Stomach (tissue), 9 donors: ENCODE results near the gene FCRLA. TPM values are rescaled to one million over a fixed set of nuclear protein-coding genes. Genes with fewer than 3 reads are reported as not detected.

Source experiments
- DNase-seq, 2 donors: peaks; one replicate each; pipeline versions ENCODE4 v3.0.0 to v3.0.0-alpha.2; 2013 to 2019
- H3K27ac ChIP-seq, 5 donors: fragments of 200-600 bp in 4 of 5; sonication (generic) in 4 of 5; one replicate each; pipeline ENCODE4 v1.5.1; 2013 to 2019; ENCODE audit warnings: mild to moderate bottlenecking in 1 of 5, moderate library complexity in 1 of 5
- H3K27me3 ChIP-seq, 3 donors: fragments of 200-600 bp; sonication (generic); one replicate each; pipeline ENCODE4 v1.5.1; 2017 to 2019; ENCODE audit warnings: mixed run types in 1 of 3
- H3K36me3 ChIP-seq, 4 donors: fragments of 200-600 bp; sonication (generic); 1 replicate in 3 of 4; 2 replicates in 1 of 4; pipeline ENCODE4 v1.5.1; 2016 to 2019
- H3K4me1 ChIP-seq, 4 donors: fragments of 200-600 bp; sonication (generic); one replicate each; pipeline ENCODE4 v1.5.1; 2016 to 2019
- H3K4me3 ChIP-seq, 4 donors: fragments of 200-600 bp; sonication (generic) in 3 of 4; one replicate each; pipeline ENCODE4 v1.5.1; 2016 to 2019; ENCODE audit warnings: mild to moderate bottlenecking in 1 of 4
- H3K9me3 ChIP-seq, 4 donors: fragments of 200-600 bp; sonication (generic); one replicate each; pipeline ENCODE4 v1.5.1; 2016 to 2019
- CTCF ChIP-seq, 7 experiments: fragments of 450-650 bp in 4 of 7; fragments of 200-600 bp in 3 of 7; sonication (generic) in 3 of 7; IDR thresholded peaks; one replicate each; pipeline ENCODE4 v1.5.1; 2016 to 2019; ENCODE audit warnings: antibody characterized with exemption in 7 of 7, control low read depth in 2 of 7, mild to moderate bottlenecking in 1 of 7
- EP300 ChIP-seq: sonication (generic); formaldehyde crosslinking; IDR thresholded peaks from one replicate; pipeline ENCODE4 v1.6.1; 2017; ENCODE audit warnings: antibody characterized with exemption
- POLR2A ChIP-seq, 4 donors: fragments of 450-650 bp; IDR thresholded peaks; one replicate each; pipeline ENCODE4 v1.6.1; 2016; ENCODE audit warnings: antibody characterized with exemption in 4 of 4, control low read depth in 2 of 4, mild to moderate bottlenecking in 1 of 4, moderate library complexity in 1 of 4
- POLR2AphosphoS5 ChIP-seq, 3 donors: sonication (generic); formaldehyde crosslinking; IDR thresholded peaks; one replicate each; pipeline ENCODE4 v1.6.1; 2016; ENCODE audit warnings: antibody characterized with exemption in 3 of 3
- WGBS, 5 donors: extraction: QIAGEN DNeasy Blood & Tissue Kit in 3 of 5; methylation state at CpG; one replicate each; pipeline versions ENCODE4 v1.1.5 to v1.1.7; 2013 to 2018; 5-methylcytosine and 5-hydroxymethylcytosine counted together
- intact Hi-C: fragments of 100-400 bp; cut with DNase I; formaldehyde crosslinking; loops from one replicate; pipeline ENCODE4 v1.15.1; 2023; ENCODE audit warnings: low total_unique reads
- polyA plus RNA-seq, 3 donors: library from polyadenylated mRNA; stranded (reverse); fragments of 200-250 nt; gene quantifications; one replicate each; pipeline ENCODE4 v1.2.3, GENCODE V29; 2013
- total RNA-seq, 5 donors: library from RNA; depleted of rRNA; stranded (reverse); fragments of >200 nt; gene quantifications; one replicate each; pipeline versions ENCODE4 v1.1.0 to v1.2.3, GENCODE V29; 2014 to 2016
- donor health status: healthy with polysubstance abuse.
- donor health status: Bipolar disorder and iron deficiency.
- donor health status: healthy.

FCRLA gene
- total and polyA plus RNA-seq, 8 donors, result 1.8 to 3.4 (median 2.6) TPM; not detected in 5

- TF ChIP-seq CTCF (IDR thresholded peaks at IDR 0.05) (peak in 3 of 7 experiments; percentile 10 to 20 (median 17)), POLR2A (IDR thresholded peaks at IDR 0.05) (no peak)
- H3K36me3 ChIP-seq, result no peaks in the 10 kb centered on the region
- H3K27ac ChIP-seq, result peak overlapping the region; percentile 79 to 90 (median 88)
- peak; percentile 48 to 71 for DNase-seq
- intact Hi-C loops, result no loop called here
- 0 to 1% (median 1%) methylated on average over 33 to 34 of the region's 34 CpGs for WGBS, 5 donors
- H3K4me3 ChIP-seq, result peak overlapping the region; percentile 68 to 93 (median 78)
- no peaks in the 10 kb centered on the region for H3K9me3 ChIP-seq
- H3K27me3 ChIP-seq, result peaks cover 0 to 63% (median 0%) of the 10 kb centered on the region in 3 donors
- peaks cover 8 to 26% (median 19%) of the 10 kb centered on the region in 4 donors for H3K4me1 ChIP-seq
These were observed 19.0 kb downstream of the FCRLA start for GRCh38 chr1:161725908-161726472.

- intact Hi-C loops, result no loop called here
- H3K4me1 ChIP-seq, result peaks cover 8 to 26% (median 19%) of the 10 kb centered on the region in 4 donors
- TF ChIP-seq POLR2AphosphoS5 (IDR thresholded peaks at IDR 0.05), result peak in 2 of 3 donors; percentile 54 to 67
- TF ChIP-seq POLR2A (IDR thresholded peaks at IDR 0.05), result no peak
- peak; percentile 84 to 96 for DNase-seq
- WGBS, 5 donors, result 0 to 1% (median 0%) methylated on average over 21 to 82 of the region's 83 CpGs
- H3K9me3 ChIP-seq, result no peaks in the 10 kb centered on the region
- H3K36me3 ChIP-seq, result no peaks in the 10 kb centered on the region
- H3K27ac ChIP-seq, result peak overlapping the region; percentile 79 to 90 (median 88)
- H3K27me3 ChIP-seq, result peaks cover 0 to 56% (median 0%) of the 10 kb centered on the region in 3 donors
- peak overlapping the region; percentile 68 to 93 (median 78) for H3K4me3 ChIP-seq
These were observed 19.6 kb downstream of the FCRLA start for GRCh38 chr1:161726473-161727255.

DNA sequence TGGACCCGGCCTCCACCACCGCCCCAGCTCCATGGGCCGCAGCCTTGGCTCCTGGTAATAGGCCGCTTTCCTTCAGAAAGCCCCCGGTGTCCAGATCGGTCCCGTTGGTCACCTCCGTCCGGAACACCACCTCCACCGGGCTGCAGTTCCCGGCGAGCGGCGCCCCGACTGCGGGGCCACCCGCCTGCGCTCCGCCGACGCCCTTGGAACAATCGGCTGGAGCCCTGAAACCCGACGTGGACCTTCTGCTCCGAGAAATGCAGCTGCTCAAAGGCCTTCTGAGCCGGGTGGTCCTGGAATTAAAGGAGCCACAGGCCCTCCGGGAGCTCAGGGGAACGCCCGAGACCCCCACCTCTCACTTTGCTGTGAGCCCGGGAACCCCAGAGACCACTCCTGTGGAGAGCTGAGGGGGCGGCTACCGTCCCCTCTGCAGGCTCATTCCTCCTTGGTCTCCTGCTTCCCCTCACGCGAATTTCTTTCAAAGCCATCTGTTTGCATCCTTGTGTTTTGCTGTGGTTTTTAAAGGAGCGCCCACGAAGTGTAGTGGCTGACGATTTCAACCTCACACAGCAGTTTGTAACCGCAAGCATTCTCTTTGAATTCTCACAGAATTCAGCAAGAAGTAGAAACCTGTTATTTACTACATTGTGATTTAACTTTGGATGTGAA lies 20.4 kb downstream of the FCRLA start:
- intact Hi-C loops, result no loop called here
- peak in 1 of 2 donors; percentile 59 for DNase-seq
- no peaks in the 10 kb centered on the region for H3K9me3 ChIP-seq
- peaks cover 8 to 26% (median 19%) of the 10 kb centered on the region in 4 donors for H3K4me1 ChIP-seq
- H3K36me3 ChIP-seq, result no peaks in the 10 kb centered on the region
- TF ChIP-seq POLR2AphosphoS5 (IDR thresholded peaks at IDR 0.05), result peak in 1 of 3 donors; percentile 6
- TF ChIP-seq CTCF (IDR thresholded peaks at IDR 0.05), result no peak
- H3K4me3 ChIP-seq, result peak overlapping the region; percentile 68 to 93 (median 78)
- peak overlapping the region; percentile 69 to 90 (median 88) for H3K27ac ChIP-seq
- WGBS, 5 donors, result 2 to 8% (median 3%) methylated on average over 31 to 38 of the region's 38 CpGs
- H3K27me3 ChIP-seq, result peaks cover 0 to 49% (median 0%) of the 10 kb centered on the region in 3 donors

GRCh38 chr1:161728376-161729226 lies 21.6 kb downstream of the FCRLA start:
- DNase-seq, result no peak
- Histone ChIP-seq H3K27ac (no peak overlapping the region), H3K4me3 (no peak overlapping the region), H3K36me3 (no peaks in the 10 kb centered on the region), H3K4me1 (peaks cover 8 to 26% (median 19%) of the 10 kb centered on the region in 4 donors), H3K9me3 (no peaks in the 10 kb centered on the region), H3K27me3 (peaks cover 0 to 38% (median 0%) of the 10 kb centered on the region in 3 donors)
- intact Hi-C loops, result no loop called here
- TF ChIP-seq EP300, result no peak
- TF ChIP-seq POLR2AphosphoS5 (IDR thresholded peaks at IDR 0.05), result no peak
- no peak for TF ChIP-seq POLR2A (IDR thresholded peaks at IDR 0.05)
- no peak for TF ChIP-seq CTCF (IDR thresholded peaks at IDR 0.05)
- 75 to 88% (median 80%) methylated on average over 4 to 7 of the region's 7 CpGs for WGBS, 5 donors
